HG03045 (cell line): ENCODE measurements around the gene BLTP3B.

Source experiments
- ATAC-seq: cut with Tn5 transposase; IDR thresholded peaks from one replicate; pipeline ENCODE4 v1.9.1; 2021; ENCODE audit warnings: mild to moderate bottlenecking, moderate library complexity; ENCODE audit not compliant: unreplicated experiment

Gene BLTP3B

GRCh38 chr12:100123316-100124095 lies 19.2 kb downstream of the BLTP3B start:
- ATAC-seq, result no peak

- ATAC-seq, result no peak
Observed at GRCh38 chr12:100120355-100120754, 22.3 kb downstream of the BLTP3B start.

GRCh38 chr12:100115291-100115690 lies 27.4 kb downstream of the BLTP3B start:
- no peak for ATAC-seq

GRCh38 chr12:100114574-100114973 lies 28.1 kb downstream of the BLTP3B start:
- no peak for ATAC-seq

DNA sequence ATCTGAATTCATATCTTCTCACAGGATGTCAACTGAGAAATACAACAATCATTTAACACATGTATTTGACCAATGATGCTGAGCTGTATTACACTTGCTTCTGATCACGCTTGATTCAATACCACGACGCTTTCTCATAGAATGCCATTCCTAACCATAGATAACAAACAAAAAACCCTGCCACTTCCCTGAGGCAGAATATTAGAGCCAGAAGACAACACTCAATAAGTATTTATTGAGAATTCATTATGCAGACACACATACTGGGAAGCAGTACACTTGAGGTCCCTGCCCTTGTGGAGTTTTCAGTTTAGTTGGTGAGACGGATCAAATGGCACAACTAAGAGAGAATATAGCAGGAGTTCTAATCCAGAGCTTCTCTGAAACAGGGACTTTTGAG lies 32.4 kb downstream of the BLTP3B start:
- no peak for ATAC-seq

- ATAC-seq, result no peak
Observed at GRCh38 chr12:100106861-100107260, 35.8 kb downstream of the BLTP3B start.

GRCh38 chr12:100105661-100106060 lies 37.0 kb downstream of the BLTP3B start:
- ATAC-seq, result no peak

GRCh38 chr12:100101000-100101399 lies 41.7 kb downstream of the BLTP3B start:
- ATAC-seq, result no peak
